NOMO-1 treated with dmso at 0.1 percent for 144 hours (cell line): Measurements from ENCODE around the gene ASAH2.
"Not testable (repeated sequence)": the region's sequence is repeated elsewhere in the genome, so short reads cannot be mapped to it uniquely, and the experiment has no call there.

Source experiments
- DNase-seq: peaks from one replicate; lab custom pipeline; 2025; ENCODE audit not compliant: unreplicated experiment; lab: John Stamatoyannopoulos, UW

Gene ASAH2

GRCh38 chr10:50251394-50251793, at the start of gene ASAH2:
TSS of gene ASAH2 (minus strand) at chr10:50251516. CDS start at chr10:50248610, 2,906 bp downstream.
- no peak for DNase-seq

DNA sequence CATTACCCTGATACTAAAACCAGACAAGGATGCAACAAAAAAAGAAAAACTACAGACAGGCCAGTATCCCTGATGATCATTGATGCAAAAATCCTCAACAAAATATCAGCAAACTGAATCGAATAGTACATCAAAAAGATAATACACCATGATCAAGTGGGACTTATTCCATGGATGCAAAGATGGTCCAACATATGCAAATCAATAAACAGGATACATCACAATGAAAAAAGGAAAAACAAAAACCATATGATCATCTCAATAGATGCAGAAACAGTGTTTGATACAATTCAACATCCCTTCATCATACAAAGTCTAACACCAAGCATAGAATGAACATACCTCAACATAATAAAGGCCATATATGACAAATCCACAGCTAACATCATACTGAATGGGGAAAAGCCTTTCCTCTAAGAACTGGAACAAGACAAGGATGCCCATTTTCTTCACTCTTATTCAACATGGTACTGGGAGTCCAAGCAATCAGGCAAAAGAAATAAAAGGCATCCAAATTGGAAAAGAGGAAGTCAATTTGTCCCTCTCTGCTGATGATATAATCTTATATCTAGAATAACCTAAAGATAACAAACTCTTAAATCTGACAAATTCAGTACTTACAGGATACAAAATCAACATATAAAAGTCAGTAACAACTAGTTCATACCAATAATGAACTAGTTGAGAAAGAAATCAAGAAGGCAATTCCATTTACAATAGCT, 48.8 kb upstream of the ASAH2 start:
- no peak for DNase-seq

DNA sequence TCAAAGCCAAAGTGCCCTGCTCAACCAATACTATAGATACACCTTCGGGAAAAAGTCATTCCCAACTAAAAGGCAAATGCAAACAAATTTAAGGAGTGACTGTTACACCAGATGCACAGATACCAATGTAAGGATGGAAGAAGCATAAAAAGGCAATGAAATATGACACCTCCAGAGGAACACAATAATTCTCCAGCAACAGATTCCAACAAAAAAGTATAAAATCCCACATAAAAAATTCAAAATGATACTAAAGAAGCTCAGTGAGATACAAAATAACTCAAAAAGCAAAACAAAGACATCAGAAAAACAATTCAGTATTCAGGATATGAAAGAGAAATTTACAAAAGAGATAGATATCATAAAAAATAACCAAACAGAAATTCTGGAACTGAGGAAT, 44.1 kb upstream of the ASAH2 start:
- no peak for DNase-seq

GRCh38 chr10:50294582-50294981, 43.3 kb upstream of the ASAH2 start:
- DNase-seq: no peak

- no peak for DNase-seq
These were observed 42.4 kb upstream of the ASAH2 start for GRCh38 chr10:50293513-50294313.

DNA sequence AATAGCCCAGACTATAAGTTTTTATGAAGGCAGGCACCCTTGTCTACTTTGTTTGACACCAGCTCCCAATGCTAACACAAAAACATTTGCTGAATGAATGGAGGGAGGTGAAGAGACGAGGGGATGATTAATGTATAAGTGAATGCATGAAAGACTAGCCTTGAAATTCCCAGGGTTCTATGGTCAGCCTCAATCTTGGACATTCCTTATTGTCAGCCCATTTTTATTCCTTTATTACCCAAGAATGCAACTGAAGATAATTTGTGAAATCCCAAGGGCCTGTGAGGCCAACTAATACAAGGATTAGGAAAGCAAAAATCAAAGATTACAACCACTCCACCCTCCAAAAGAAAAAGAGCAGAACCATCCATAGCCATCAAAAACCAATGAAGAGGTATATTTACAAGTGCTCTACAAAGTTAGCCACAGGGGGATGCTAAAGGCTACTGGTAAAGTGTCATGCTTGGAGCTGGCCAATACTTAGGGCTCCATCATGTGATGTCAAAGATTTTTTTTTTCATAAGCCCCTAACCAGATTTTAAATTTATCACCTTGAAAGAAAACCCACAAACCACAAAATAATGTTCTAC, 40.0 kb upstream of the ASAH2 start:
- no peak for DNase-seq

DNA sequence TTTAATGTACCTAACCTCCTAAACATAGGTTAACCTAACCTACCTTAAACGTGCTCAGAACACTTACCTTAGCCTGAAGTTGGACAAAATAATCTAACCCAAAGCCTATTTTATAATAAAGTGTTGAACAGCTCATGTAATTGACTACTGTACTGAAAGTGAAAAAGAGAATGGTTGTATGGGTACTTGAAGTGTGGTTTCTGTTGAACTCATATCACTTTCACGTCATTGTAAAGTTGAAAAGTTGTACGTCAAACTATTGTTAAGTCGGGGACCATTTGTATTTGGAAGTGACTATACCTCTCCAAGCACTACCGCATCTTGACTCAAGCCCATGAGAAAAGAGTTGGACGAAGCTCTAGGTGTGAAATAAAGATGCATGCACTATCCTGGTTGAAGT, 37.9 kb upstream of the ASAH2 start:
- DNase-seq: no peak

GRCh38 chr10:50286996-50287803, 35.9 kb upstream of the ASAH2 start:
- DNase-seq: no peak

GRCh38 chr10:50286517-50286916, 35.2 kb upstream of the ASAH2 start:
- DNase-seq: peak; percentile 5

GRCh38 chr10:50281967-50282522, 30.7 kb upstream of the ASAH2 start:
- DNase-seq: no peak

GRCh38 chr10:50281210-50281966, 30.1 kb upstream of the ASAH2 start:
- DNase-seq: no peak

GRCh38 chr10:50280049-50280841, 28.9 kb upstream of the ASAH2 start:
- no peak for DNase-seq

GRCh38 chr10:50279489-50279888, 28.2 kb upstream of the ASAH2 start:
- DNase-seq: no peak

- DNase-seq: no peak
These were observed 24.4 kb upstream of the ASAH2 start for GRCh38 chr10:50275650-50276235.

DNA sequence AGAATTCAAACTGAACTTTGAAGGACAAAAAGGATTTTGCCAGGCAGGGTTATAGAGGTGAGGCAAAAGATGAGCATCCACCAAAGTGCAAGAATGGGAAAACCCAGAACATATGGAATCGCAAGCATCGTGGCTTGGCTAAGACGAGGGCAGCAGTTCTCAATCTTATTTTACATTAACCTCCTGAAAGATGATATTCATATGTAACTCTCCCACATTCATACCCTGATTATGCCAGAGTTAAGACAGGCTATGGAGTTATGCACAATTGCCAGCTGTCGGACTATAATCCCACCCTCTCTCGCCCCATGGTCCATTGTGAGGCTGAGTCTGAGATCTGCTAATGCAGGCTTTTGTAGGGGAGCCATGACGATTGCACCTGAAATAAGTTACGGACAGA, 21.2 kb upstream of the ASAH2 start:
- no peak for DNase-seq

DNA sequence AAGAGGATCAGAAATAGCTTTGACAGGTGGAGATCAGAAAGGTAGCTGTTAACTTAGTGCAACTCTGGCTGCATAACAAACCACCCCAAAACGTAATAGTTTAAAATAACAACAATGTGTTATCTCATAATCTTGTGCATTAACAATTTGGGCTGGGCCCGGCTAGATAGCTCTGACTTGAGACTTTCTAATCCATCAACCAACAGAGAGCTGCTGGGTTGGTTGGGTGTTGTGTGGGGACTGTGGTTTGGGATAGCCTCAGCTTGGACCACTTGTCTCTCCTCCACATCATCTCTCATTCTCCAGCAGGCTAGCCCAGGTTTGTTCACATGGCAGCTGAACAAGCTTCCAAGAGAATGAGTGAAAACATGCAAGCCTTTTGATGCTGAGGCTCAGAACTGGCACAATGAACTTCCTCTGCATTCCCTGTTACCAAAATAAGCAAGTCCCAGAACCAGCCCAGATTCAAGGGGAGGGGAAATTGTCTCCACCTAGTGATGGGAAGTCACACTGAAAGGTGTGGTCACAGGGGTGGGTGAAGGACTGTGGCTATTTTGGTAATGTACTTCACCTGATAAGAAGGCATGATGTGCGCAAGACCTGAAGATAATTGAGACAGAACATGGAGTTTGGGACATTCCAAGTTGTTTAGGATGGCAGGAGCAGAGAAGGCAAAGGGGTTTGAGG, 20.4 kb upstream of the ASAH2 start:
- DNase-seq: no peak

DNA sequence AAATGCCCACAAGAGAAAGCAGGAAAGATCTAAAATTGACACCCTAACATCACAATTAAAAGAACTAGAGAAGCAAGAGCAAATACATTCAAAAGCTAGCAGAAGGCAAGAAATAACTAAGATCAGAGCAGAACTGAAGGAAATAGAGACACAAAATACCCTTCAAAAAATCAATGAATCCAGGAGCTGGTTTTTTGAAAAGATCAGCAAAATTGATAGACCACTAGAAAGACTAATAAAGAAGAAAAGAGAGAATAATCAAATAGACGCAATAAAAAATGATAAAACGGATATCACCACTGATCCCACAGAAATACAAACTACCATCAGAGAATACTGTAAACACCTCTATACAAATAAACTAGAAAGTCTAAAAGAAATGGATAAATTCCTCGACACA, 16.6 kb upstream of the ASAH2 start:
- not testable (repeated sequence) for DNase-seq

DNA sequence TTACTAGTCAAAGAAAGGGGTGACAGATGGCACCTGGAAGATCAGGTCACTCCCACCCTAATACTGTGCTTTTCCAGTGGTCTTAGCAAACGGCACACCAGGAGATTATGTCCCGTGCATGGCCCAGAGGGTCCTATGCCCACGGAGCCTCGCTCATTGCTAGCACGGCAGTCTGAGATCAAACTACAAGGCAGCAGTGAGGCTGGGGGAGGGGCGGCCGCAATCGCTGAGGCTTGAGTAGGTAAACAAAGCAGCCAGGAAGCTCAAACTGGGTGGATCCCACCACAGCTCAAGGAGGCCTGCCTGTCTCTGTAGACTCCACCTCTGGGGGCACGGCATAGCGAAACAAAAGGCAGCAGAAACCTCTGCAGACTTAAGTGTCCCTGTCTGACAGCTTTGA, 11.3 kb upstream of the ASAH2 start:
- DNase-seq: not testable (repeated sequence)
